Measurements from ENCODE around the gene LTC4S. TPM values are rescaled to one million over a fixed set of nuclear protein-coding genes. Genes with fewer than 3 reads are reported as not detected.

LTC4S gene
- polyA plus RNA-seq, 2 of the 4 experiments (the other 2 are of a cell fraction) = not detected

DNA sequence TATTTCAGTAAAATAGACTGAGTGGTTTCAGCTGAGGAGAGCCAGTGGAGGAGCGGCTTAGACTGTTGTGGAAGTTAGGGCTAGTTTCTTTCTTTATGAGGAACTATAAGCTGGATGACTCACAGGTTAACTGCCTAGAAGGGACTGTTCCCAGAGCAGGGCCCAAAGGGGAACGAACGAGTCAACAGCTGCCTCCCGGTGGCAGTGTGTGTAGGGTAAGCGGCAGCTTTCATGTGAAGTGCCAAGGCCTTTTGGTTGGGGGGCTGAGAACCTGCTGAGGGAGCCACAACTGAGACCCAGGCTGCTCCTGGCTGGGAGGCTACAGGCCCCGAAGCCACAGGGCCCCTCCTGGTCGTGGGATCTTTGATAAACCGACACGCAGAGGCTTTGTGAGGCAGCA, 33.9 kb downstream of the LTC4S start (continued):
- TF ChIP-seq MAFK (IDR thresholded peaks at IDR 0.05; ENCODE audit: partially characterized antibody) (no peak), CBX2 (IDR thresholded peaks at IDR 0.05; ENCODE audit: borderline replicate concordance, low read depth) (no peak), JUNB (IDR thresholded peaks at IDR 0.05) (no peak), RARB (CRISPR knock-in tag; IDR thresholded peaks at IDR 0.05) (no peak), POLR2A (IDR thresholded peaks at IDR 0.05; ENCODE audit: low read length) (no peak), TP53 (CRISPR knock-in tag; IDR thresholded peaks at IDR 0.05) (no peak), BHLHE40 (IDR thresholded peaks at IDR 0.05; ENCODE audit: low read depth, low read length) (no peak), HOXB13 (CRISPR knock-in tag; IDR thresholded peaks at IDR 0.05; ENCODE audit: low read depth) (no peak), CHD4 (IDR thresholded peaks at IDR 0.05; ENCODE audit: borderline replicate concordance) (no peak), NPAS2 (CRISPR knock-in tag; IDR thresholded peaks at IDR 0.05; ENCODE audit: borderline replicate concordance) (no peak)
- TF ChIP-seq, protein P1, sequence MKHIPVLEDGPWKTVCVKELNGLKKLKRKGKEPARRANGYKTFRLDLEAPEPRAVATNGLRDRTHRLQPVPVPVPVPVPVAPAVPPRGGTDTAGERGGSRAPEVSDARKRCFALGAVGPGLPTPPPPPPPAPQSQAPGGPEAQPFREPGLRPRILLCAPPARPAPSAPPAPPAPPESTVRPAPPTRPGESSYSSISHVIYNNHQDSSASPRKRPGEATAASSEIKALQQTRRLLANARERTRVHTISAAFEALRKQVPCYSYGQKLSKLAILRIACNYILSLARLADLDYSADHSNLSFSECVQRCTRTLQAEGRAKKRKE (CRISPR knock-in tag; IDR thresholded peaks at IDR 0.05; ENCODE audit: low read depth) = no peak
- TF ChIP-seq, protein P2, sequence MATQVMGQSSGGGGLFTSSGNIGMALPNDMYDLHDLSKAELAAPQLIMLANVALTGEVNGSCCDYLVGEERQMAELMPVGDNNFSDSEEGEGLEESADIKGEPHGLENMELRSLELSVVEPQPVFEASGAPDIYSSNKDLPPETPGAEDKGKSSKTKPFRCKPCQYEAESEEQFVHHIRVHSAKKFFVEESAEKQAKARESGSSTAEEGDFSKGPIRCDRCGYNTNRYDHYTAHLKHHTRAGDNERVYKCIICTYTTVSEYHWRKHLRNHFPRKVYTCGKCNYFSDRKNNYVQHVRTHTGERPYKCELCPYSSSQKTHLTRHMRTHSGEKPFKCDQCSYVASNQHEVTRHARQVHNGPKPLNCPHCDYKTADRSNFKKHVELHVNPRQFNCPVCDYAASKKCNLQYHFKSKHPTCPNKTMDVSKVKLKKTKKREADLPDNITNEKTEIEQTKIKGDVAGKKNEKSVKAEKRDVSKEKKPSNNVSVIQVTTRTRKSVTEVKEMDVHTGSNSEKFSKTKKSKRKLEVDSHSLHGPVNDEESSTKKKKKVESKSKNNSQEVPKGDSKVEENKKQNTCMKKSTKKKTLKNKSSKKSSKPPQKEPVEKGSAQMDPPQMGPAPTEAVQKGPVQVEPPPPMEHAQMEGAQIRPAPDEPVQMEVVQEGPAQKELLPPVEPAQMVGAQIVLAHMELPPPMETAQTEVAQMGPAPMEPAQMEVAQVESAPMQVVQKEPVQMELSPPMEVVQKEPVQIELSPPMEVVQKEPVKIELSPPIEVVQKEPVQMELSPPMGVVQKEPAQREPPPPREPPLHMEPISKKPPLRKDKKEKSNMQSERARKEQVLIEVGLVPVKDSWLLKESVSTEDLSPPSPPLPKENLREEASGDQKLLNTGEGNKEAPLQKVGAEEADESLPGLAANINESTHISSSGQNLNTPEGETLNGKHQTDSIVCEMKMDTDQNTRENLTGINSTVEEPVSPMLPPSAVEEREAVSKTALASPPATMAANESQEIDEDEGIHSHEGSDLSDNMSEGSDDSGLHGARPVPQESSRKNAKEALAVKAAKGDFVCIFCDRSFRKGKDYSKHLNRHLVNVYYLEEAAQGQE (IDR thresholded peaks at IDR 0.05) = no peak
- TF ChIP-seq, protein P3, sequence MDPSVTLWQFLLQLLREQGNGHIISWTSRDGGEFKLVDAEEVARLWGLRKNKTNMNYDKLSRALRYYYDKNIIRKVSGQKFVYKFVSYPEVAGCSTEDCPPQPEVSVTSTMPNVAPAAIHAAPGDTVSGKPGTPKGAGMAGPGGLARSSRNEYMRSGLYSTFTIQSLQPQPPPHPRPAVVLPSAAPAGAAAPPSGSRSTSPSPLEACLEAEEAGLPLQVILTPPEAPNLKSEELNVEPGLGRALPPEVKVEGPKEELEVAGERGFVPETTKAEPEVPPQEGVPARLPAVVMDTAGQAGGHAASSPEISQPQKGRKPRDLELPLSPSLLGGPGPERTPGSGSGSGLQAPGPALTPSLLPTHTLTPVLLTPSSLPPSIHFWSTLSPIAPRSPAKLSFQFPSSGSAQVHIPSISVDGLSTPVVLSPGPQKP (IDR thresholded peaks at IDR 0.05; ENCODE audit: low read depth, low read length) = no peak
- TF ChIP-seq, protein P4, sequence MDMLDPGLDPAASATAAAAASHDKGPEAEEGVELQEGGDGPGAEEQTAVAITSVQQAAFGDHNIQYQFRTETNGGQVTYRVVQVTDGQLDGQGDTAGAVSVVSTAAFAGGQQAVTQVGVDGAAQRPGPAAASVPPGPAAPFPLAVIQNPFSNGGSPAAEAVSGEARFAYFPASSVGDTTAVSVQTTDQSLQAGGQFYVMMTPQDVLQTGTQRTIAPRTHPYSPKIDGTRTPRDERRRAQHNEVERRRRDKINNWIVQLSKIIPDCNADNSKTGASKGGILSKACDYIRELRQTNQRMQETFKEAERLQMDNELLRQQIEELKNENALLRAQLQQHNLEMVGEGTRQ (IDR thresholded peaks at IDR 0.05) = no peak

DNA sequence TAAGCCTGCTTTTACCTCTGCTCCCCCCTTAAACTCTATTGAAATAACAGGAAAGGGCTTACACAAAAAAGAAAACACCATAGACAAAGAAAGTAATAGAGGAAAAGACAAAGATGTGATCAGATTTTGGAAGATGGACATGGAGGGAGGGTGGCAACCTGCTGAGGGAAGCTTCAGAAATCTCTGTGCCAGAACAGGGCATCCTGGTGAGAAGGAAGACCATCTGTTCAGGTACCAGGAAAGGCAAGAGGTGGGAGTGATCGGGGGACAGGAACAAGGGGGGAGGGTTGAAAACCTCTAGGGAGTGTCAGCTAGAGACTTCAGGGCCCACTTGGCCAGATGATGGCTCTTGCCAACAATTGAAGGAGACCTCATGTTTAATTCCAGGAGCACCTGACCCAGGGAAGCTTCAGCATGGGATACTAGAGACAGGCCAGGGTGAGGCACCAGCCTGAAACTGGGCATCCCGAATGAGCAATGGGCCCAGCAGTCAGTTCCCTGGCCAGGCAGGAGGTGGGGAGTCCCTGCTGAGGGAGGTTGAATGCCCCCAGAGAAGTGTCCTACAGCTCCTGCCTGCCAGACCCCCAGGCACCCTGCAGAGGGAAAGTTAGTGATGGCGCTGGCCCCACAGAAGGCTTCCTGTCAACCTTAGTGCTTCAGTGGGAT, 35.1 kb downstream of the LTC4S start:
- 0 out of 3 replicates have a peak overlapping the region, but pooled peaks have one; percentile 8 for H3K4me3 ChIP-seq
- DNase-seq (ENCODE audit: low read depth in 1 of 2, low spot score in 1 of 2) (no peak), FAIRE-seq (no peak), ATAC-seq (no peak)
- 88% methylated on average over 3 of the region's 3 CpGs for WGBS (ENCODE audit: missing lambda C conversion rate)
- H3K4me2 ChIP-seq = peak overlapping the region; percentile 25; the same call in 1 of the 3 replicates
- ChIA-PET POLR2A (interaction anchor here (1.1 kb wide), 1 partner anchor 10 kb away, joined by 4 read pairs; no protein-coding TSS in a partner anchor), CTCF (interaction anchor here (0.8 to 11.6 kb wide), 2 partner anchors 28 to 66 kb away, joined by 3 to 86 read pairs; no protein-coding TSS in a partner anchor)
- H3K27ac ChIP-seq = peak overlapping the region in 1 of 2 experiments; percentile 55; a peak in 3 of 6 replicates
- no peaks in the 10 kb centered on the region for H3K9me3 ChIP-seq
- peaks cover 92% of the 10 kb centered on the region for H3K4me1 ChIP-seq
- 0 out of 2 replicates have a peak, but pooled peaks have one; percentile 35 for TF ChIP-seq HOXA7 (CRISPR knock-in tag; IDR thresholded peaks at IDR 0.05)
- TF ChIP-seq HOXB13 (CRISPR knock-in tag; IDR thresholded peaks at IDR 0.05; ENCODE audit: low read depth) = no peak
- TF ChIP-seq EP300 (IDR thresholded peaks at IDR 0.05) = no peak
- TF ChIP-seq JUN (IDR thresholded peaks at IDR 0.05) = peak in 1 of 2 experiments; percentile 36; a peak in 3 of 5 replicates
- TF ChIP-seq FOXS1 (CRISPR knock-in tag; IDR thresholded peaks at IDR 0.05) = no peak
- peak; percentile 62 for TF ChIP-seq RARB (CRISPR knock-in tag; IDR thresholded peaks at IDR 0.05)
- TF ChIP-seq, protein P3 (IDR thresholded peaks at IDR 0.05; ENCODE audit: low read depth, low read length) = no peak
- no peak for TF ChIP-seq EHF (CRISPR knock-in tag; IDR thresholded peaks at IDR 0.05)
- no peak for TF ChIP-seq JUNB (IDR thresholded peaks at IDR 0.05)
- TF ChIP-seq ZSCAN20 (CRISPR knock-in tag; IDR thresholded peaks at IDR 0.05) = no peak
- TF ChIP-seq TP53 (CRISPR knock-in tag; IDR thresholded peaks at IDR 0.05) = peak; percentile 38; the same call in 1 of the 2 replicates
- no peak for TF ChIP-seq NPAS2 (CRISPR knock-in tag; IDR thresholded peaks at IDR 0.05; ENCODE audit: borderline replicate concordance)
- TF ChIP-seq RAD21 (conservative IDR thresholded peaks at IDR 0.05 in 1 of 2, IDR thresholded peaks at IDR 0.05 in 1 of 2) = no peak
- TF ChIP-seq TFCP2L1 (CRISPR knock-in tag; IDR thresholded peaks at IDR 0.05) = peak; percentile 55
- TF ChIP-seq, protein P1 (CRISPR knock-in tag; IDR thresholded peaks at IDR 0.05; ENCODE audit: low read depth) = no peak
- TF ChIP-seq NFE2L2 (conservative IDR thresholded peaks at IDR 0.05; ENCODE audit: low read length) = no peak
- no peak for TF ChIP-seq KDM1A (IDR thresholded peaks at IDR 0.05; ENCODE audit: low read depth)
- TF ChIP-seq, protein P5, sequence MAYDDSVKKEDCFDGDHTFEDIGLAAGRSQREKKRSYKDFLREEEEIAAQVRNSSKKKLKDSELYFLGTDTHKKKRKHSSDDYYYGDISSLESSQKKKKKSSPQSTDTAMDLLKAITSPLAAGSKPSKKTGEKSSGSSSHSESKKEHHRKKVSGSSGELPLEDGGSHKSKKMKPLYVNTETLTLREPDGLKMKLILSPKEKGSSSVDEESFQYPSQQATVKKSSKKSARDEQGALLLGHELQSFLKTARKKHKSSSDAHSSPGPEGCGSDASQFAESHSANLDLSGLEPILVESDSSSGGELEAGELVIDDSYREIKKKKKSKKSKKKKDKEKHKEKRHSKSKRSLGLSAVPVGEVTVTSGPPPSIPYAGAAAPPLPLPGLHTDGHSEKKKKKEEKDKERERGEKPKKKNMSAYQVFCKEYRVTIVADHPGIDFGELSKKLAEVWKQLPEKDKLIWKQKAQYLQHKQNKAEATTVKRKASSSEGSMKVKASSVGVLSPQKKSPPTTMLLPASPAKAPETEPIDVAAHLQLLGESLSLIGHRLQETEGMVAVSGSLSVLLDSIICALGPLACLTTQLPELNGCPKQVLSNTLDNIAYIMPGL (CRISPR knock-in tag; IDR thresholded peaks at IDR 0.05; ENCODE audit: borderline replicate concordance) = no peak
